BLaER1 treated with 17β-estradiol and CSF1 and Interleukin-3, amounts not matched to agents 10 nM and 100 nM (cell line): Measurements from ENCODE around the gene ALDH1L1.

Source experiments
- H3K27ac ChIP-seq, 11 experiments: shearing (Covaris generic); formaldehyde crosslinking; 2 replicates each; pipeline ENCODE4 v1.8.1; 2022
- H3K27me3 ChIP-seq, 11 experiments: shearing (Covaris generic); formaldehyde crosslinking; 2 replicates each; pipeline ENCODE4 v1.8.1; 2022
- H3K36me3 ChIP-seq, 11 experiments: shearing (Covaris generic); formaldehyde crosslinking; 2 replicates each; pipeline ENCODE4 v1.8.1; 2022
- H3K4me1 ChIP-seq, 10 experiments: shearing (Covaris generic); formaldehyde crosslinking; 2 replicates each; pipeline ENCODE4 v1.8.1; 2022
- H3K4me2 ChIP-seq, 11 experiments: shearing (Covaris generic); formaldehyde crosslinking; 2 replicates each; pipeline ENCODE4 v1.8.1; 2022
- H3K4me3 ChIP-seq, 10 experiments: shearing (Covaris generic); formaldehyde crosslinking; 2 replicates each; pipeline ENCODE4 v1.8.1; 2022
- H3K9ac ChIP-seq, 11 experiments: shearing (Covaris generic); formaldehyde crosslinking; 2 replicates each; pipeline ENCODE4 v1.8.1; 2022
- H3K9me3 ChIP-seq, 11 experiments: shearing (Covaris generic); formaldehyde crosslinking; replicated peaks in 1 of 11; 2 replicates each; pipeline ENCODE4 v1.8.1; 2022
- H4K20me1 ChIP-seq, 11 experiments: shearing (Covaris generic); formaldehyde crosslinking; 2 replicates each; pipeline ENCODE4 v1.8.1; 2022
- Cebpa-rat ChIP-seq, 11 experiments: shearing (Covaris generic); IDR thresholded peaks; 2 replicates each; pipeline ENCODE4 v1.8.1; 2022

Gene ALDH1L1

GRCh38 chr3:126054870-126055269, 125.5 kb downstream of the ALDH1L1 start:
- Histone ChIP-seq H3K4me1 (peaks cover 16 to 22% (median 17%) of the 10 kb centered on the region in 10 experiments), H3K9me3 (no peaks in the 10 kb centered on the region), H3K4me3 (no peak overlapping the region), H3K4me2 (no peak overlapping the region), H3K27ac (no peak overlapping the region), H3K36me3 (peaks cover 0 to 18% (median 0%) of the 10 kb centered on the region in 11 experiments; a peak in 4 of 22 replicates), H3K9ac (no peak overlapping the region), H4K20me1 (peaks cover 0 to 9% (median 0%) of the 10 kb centered on the region in 11 experiments; a peak in 4 of 22 replicates), H3K27me3 (no peaks in the 10 kb centered on the region)
- no peak for TF ChIP-seq Cebpa-rat (IDR thresholded peaks at IDR 0.05)

GRCh38 chr3:126053949-126054569, 126.3 kb downstream of the ALDH1L1 start:
- Histone ChIP-seq H3K27me3 (no peaks in the 10 kb centered on the region), H3K4me3 (no peak overlapping the region), H3K27ac (no peak overlapping the region), H3K9me3 (no peaks in the 10 kb centered on the region), H3K4me2 (no peak overlapping the region), H3K4me1 (peaks cover 16 to 22% (median 17%) of the 10 kb centered on the region in 10 experiments), H3K9ac (no peak overlapping the region), H3K36me3 (peaks cover 0 to 19% (median 0%) of the 10 kb centered on the region in 11 experiments; a peak in 5 of 22 replicates), H4K20me1 (peaks cover 0 to 9% (median 0%) of the 10 kb centered on the region in 11 experiments; a peak in 3 of 22 replicates)
- no peak for TF ChIP-seq Cebpa-rat (IDR thresholded peaks at IDR 0.05)
